KMS-11 (cell line): ENCODE data around the gene AUTS2.

Source experiments
- H2AFZ ChIP-seq: fragments of 200-600 bp; sonication (generic); 2 replicates; pipeline ENCODE4 v1.6.1; 2016; ENCODE audit warnings: antibody characterized with exemption, mixed run types, low read depth
- H3K27ac ChIP-seq: fragments of 200-600 bp; sonication (generic); 2 replicates; pipeline ENCODE4 v1.6.1; 2016; ENCODE audit warnings: mild to moderate bottlenecking, mixed run types
- H3K27me3 ChIP-seq: fragments of 200-600 bp; sonication (generic); 2 replicates; pipeline ENCODE4 v1.6.1; 2017; ENCODE audit warnings: mild to moderate bottlenecking, low read depth, mixed run types, moderate library complexity; ENCODE audit not compliant: insufficient read depth
- H3K36me3 ChIP-seq: fragments of 200-600 bp; sonication (generic); 2 replicates; pipeline ENCODE4 v1.6.1; 2017; ENCODE audit warnings: mild to moderate bottlenecking, mixed run types; ENCODE audit not compliant: insufficient read depth
- H3K4me1 ChIP-seq: fragments of 200-600 bp; sonication (generic); 2 replicates; pipeline ENCODE4 v1.6.1; 2016; ENCODE audit warnings: mild to moderate bottlenecking, low read depth, mixed run types; ENCODE audit not compliant: poor library complexity, severe bottlenecking
- H3K4me2 ChIP-seq: fragments of 200-600 bp; sonication (generic); 2 replicates; pipeline ENCODE4 v1.7.0; 2016; ENCODE audit warnings: mild to moderate bottlenecking, mixed run types
- H3K4me3 ChIP-seq: fragments of 200-600 bp; sonication (generic); IDR thresholded peaks from 2 replicates; pipeline ENCODE4 v1.6.1; 2017; ENCODE audit warnings: low read depth, low read length, mixed read lengths; ENCODE audit not compliant: insufficient read depth
- H3K79me2 ChIP-seq: fragments of 200-600 bp; sonication (generic); 2 replicates; pipeline ENCODE4 v1.6.1; 2016; ENCODE audit warnings: low read depth, mixed run types; ENCODE audit not compliant: insufficient read depth
- H3K9ac ChIP-seq: fragments of 200-600 bp; sonication (generic); 2 replicates; pipeline ENCODE4 v1.6.1; 2016; ENCODE audit warnings: mild to moderate bottlenecking, mixed run types
- H4K20me1 ChIP-seq: fragments of 200-600 bp; sonication (generic); 2 replicates; pipeline ENCODE4 v1.6.1; 2016; ENCODE audit warnings: mild to moderate bottlenecking, mixed run types; ENCODE audit not compliant: insufficient read depth
- CTCF ChIP-seq: fragments of 200-600 bp; sonication (generic); conservative IDR thresholded peaks from 2 replicates; pipeline ENCODE4 v1.6.1; 2017; ENCODE audit warnings: low read depth, mild to moderate bottlenecking, antibody characterized with exemption, low read length, moderate library complexity, mixed read lengths

Gene AUTS2

GRCh38 chr7:70505886-70506285, 907.6 kb downstream of the AUTS2 start:
- Histone ChIP-seq H2AFZ (no peak overlapping the region), H3K79me2 (no peaks in the 10 kb centered on the region), H3K4me3 (no peak overlapping the region), H3K27me3 (no peaks in the 10 kb centered on the region), H4K20me1 (no peaks in the 10 kb centered on the region), H3K4me1 (no peaks in the 10 kb centered on the region), H3K36me3 (no peaks in the 10 kb centered on the region), H3K4me2 (no peak overlapping the region), H3K9ac (no peak overlapping the region), H3K27ac (no peak overlapping the region)
- TF ChIP-seq CTCF, result no peak

- Histone ChIP-seq H4K20me1 (no peaks in the 10 kb centered on the region), H3K4me3 (no peak overlapping the region), H3K27ac (no peak overlapping the region), H3K4me1 (no peaks in the 10 kb centered on the region), H3K9ac (no peak overlapping the region), H3K79me2 (no peaks in the 10 kb centered on the region), H3K4me2 (no peak overlapping the region), H2AFZ (no peak overlapping the region), H3K36me3 (no peaks in the 10 kb centered on the region), H3K27me3 (no peaks in the 10 kb centered on the region)
- no peak for TF ChIP-seq CTCF
These were observed 908.2 kb downstream of the AUTS2 start for GRCh38 chr7:70506434-70506833.

- no peaks in the 10 kb centered on the region for H4K20me1 ChIP-seq
- no peak overlapping the region for H3K9ac ChIP-seq
- H3K79me2 ChIP-seq, result no peaks in the 10 kb centered on the region
- H3K4me3 ChIP-seq, result no peak overlapping the region
- H3K4me1 ChIP-seq, result no peaks in the 10 kb centered on the region
- H3K36me3 ChIP-seq, result no peaks in the 10 kb centered on the region
- no peaks in the 10 kb centered on the region for H3K27me3 ChIP-seq
- no peak overlapping the region for H2AFZ ChIP-seq
- H3K27ac ChIP-seq, result no peak overlapping the region
- no peak overlapping the region for H3K4me2 ChIP-seq
- no peak for TF ChIP-seq CTCF
These were observed 913.9 kb downstream of the AUTS2 start for GRCh38 chr7:70512144-70512543.

- TF ChIP-seq CTCF, result no peak
- Histone ChIP-seq H3K27ac (no peak overlapping the region), H3K36me3 (no peaks in the 10 kb centered on the region), H2AFZ (no peak overlapping the region), H3K4me3 (no peak overlapping the region), H3K4me1 (no peaks in the 10 kb centered on the region), H3K9ac (no peak overlapping the region), H3K79me2 (no peaks in the 10 kb centered on the region), H3K27me3 (no peaks in the 10 kb centered on the region), H4K20me1 (no peaks in the 10 kb centered on the region), H3K4me2 (no peak overlapping the region)
These were observed 914.5 kb downstream of the AUTS2 start for GRCh38 chr7:70512761-70513160.

GRCh38 chr7:70520611-70521010, 922.3 kb downstream of the AUTS2 start:
- no peak overlapping the region for H3K4me3 ChIP-seq
- H3K36me3 ChIP-seq, result no peaks in the 10 kb centered on the region
- H3K4me1 ChIP-seq, result no peaks in the 10 kb centered on the region
- no peak overlapping the region for H3K9ac ChIP-seq
- H3K79me2 ChIP-seq, result no peaks in the 10 kb centered on the region
- H4K20me1 ChIP-seq, result no peaks in the 10 kb centered on the region
- H2AFZ ChIP-seq, result no peak overlapping the region
- H3K27me3 ChIP-seq, result no peaks in the 10 kb centered on the region
- no peak overlapping the region for H3K27ac ChIP-seq
- H3K4me2 ChIP-seq, result no peak overlapping the region
- no peak for TF ChIP-seq CTCF
